ENCODE results near the gene CCSER2.
A peak's percentile ranks its signal among the peaks of the same experiment; 100 is the strongest.

GRCh38 chr10:84537447-84537931, 209.1 kb downstream of the CCSER2 start:
- peak; percentile 83 to 91 (median 83) for TF ChIP-seq CTCF (IDR thresholded peaks at IDR 0.05)
- TF ChIP-seq POLR2A (IDR thresholded peaks at IDR 0.05; ENCODE audit: low read depth) = no peak
- no peak for TF ChIP-seq EP300 (IDR thresholded peaks at IDR 0.05)
- TF ChIP-seq POLR2AphosphoS5 (IDR thresholded peaks at IDR 0.05) = no peak

All from esophagus muscularis mucosa (tissue), 4 donors.